ENCODE data around the gene TUFT1.
A peak's percentile ranks its signal among the peaks of the same experiment; 100 is the strongest.
"Not testable (repeated sequence)": the region's sequence is repeated elsewhere in the genome, so short reads cannot be mapped to it uniquely, and the experiment has no call there.

Gene TUFT1

DNA sequence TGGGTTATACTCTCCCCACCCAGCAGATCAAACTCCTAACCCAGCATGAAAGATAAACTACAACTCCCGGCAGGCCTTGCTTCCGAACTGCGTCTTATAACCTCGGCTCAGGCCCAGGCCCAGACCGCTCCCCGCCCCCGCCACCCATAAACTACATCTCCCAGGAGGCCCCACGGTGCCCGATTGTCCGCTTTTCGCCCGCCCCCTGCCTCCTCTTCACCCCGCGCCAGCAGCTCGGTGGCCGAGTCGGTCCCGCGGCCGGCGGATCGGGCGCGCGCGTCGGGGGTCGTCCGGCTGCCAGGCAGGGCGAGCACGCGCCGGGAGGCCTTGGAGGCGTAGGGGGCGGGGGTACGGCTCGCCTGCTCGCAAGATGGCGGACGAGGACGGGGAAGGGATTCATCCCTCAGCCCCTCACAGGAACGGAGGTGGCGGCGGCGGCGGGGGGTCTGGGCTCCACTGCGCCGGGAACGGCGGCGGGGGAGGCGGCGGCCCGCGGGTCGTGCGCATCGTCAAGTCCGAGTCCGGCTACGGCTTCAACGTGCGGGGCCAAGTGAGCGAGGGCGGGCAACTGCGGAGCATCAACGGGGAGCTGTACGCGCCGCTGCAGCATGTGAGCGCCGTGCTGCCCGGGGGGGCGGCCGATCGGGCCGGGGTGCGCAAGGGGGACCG is 71.9 kb downstream of the TUFT1 start, which contains the start of gene SNX27:
Gene SNX27 (plus strand): TSS at position 219 of the 669 bp plus-strand sequence. CDS start 152 bp downstream, at position 371.
- peak; percentile 94 for FAIRE-seq
- DNase-seq (ENCODE audit: insufficient read length): peak; percentile 91
- no peak for TF ChIP-seq POLR2AphosphoS5 (IDR thresholded peaks at IDR 0.05; ENCODE audit: low read depth, low read length)
- TF ChIP-seq POLR2A (IDR thresholded peaks at IDR 0.05; ENCODE audit: low read depth, low read length): peak; percentile 69
- 0 out of 2 replicates have a peak, but pooled peaks have one; percentile 7 for TF ChIP-seq TAF1 (IDR thresholded peaks at IDR 0.05; ENCODE audit: borderline replicate concordance, low read depth, low read length)

DNA sequence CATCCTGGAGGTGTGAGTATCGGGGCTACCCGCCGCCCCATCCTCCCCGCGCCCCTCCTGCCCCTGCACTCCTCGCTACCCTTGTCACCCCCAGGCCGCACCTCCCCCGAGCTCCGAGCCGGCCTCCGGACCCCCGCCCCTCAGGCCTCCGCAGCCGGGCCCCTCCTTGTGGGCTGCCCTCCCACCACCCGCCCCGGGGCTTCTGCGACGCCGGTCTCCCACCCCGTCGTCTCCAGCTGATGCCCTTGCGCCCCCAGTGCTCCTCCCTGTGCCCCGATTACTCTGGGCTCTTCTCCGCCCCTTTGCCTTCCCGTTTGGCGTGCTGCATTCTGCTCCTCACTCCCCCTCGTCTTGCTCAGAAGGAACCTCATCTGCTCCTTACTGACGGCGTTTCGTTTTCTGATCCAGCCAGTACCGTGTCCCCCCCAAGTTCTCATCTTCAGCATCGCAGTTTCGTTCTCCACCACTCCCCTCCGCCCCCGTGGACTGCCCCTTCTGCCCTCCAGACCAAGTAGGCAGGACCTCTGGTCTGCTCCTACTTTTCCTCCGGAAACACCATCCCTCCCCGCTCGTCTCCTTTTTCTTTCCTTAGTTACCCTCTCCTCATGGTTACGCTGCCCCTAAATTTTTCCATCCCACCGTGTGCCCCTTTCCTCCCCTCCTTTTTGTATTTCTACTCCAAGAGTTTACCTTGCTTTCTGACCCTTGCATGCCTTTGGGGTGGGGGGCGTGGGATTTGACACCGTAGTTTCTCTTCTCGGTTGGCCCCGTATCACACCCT is 72.6 kb downstream of the TUFT1 start:
- DNase-seq (ENCODE audit: insufficient read length) (peak; percentile 29), FAIRE-seq (peak; percentile 9)

DNA sequence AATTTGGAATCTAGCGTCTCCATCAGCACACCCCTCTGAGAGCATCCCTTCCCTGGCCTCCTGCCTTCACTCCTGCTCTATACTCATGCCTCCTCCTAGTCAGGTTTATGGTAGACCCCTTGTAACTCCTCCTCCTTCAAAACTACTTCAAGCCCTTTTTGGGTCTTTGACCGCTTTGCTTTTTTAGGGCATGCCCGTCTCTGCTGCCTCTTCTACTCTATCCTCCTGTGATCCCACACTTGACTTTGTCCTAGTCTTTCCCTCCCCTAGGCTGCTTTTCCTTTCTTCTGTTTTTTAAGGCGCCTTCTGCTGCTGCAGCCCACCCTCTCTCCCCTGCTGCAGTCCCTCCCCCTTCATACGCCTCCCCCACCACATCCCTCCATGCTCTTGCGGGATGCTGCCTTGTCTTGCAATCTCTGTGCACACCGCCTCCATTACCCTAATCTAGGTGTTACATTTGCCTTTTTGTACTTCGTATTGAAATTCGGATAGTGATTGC is 73.2 kb downstream of the TUFT1 start:
- FAIRE-seq: no peak
- DNase-seq (ENCODE audit: insufficient read length): no peak
- no peak for TF ChIP-seq TAF1 (IDR thresholded peaks at IDR 0.05; ENCODE audit: borderline replicate concordance, low read depth, low read length)
- TF ChIP-seq POLR2AphosphoS5 (IDR thresholded peaks at IDR 0.05; ENCODE audit: low read depth, low read length): no peak
- no peak for TF ChIP-seq POLR2A (IDR thresholded peaks at IDR 0.05; ENCODE audit: low read depth, low read length)

More for the DNA sequence above, 72.6 kb downstream of the TUFT1 start:
- TF ChIP-seq POLR2A (IDR thresholded peaks at IDR 0.05; ENCODE audit: low read depth, low read length): no peak

DNA sequence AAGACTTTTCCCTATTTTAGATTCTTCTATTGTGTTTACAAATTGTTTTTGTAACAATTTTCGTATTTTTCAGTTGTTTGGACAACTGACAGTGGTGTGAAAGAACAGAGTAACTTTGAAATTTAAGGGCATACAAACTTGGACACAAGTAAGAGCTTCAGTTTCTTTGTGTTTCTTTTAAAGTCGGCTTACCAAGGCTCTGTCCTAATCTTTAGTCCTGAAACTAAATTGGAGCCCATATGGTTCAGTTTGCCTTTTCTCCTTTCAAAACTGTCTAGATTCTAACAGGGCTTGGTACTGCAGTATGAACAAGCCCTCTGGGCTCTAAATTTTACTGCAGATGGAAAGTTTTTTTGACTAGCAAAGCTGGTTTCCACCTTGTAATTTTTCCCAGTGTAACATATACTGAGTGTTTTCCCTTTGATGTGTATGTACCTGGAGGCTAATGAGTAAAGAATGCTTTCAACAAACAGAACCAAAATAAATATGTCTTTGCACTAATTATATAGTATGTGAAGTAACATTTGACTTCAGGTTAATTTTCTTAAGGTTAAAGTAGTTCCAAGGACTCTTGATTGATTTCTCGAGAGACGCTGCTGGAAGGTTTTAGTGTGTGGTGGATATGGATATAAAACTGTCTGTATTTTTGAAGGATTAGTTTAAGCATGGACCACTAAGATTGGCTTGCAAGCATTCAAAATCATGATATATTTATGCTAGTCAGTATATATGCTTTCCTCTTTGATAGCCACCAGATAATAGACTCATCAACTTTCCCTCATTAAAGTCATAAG is 75.8 kb downstream of the TUFT1 start:
- DNase-seq (ENCODE audit: insufficient read length) (no peak), FAIRE-seq (no peak)
- no peak for TF ChIP-seq POLR2AphosphoS5 (IDR thresholded peaks at IDR 0.05; ENCODE audit: low read depth, low read length)
- TF ChIP-seq POLR2A (IDR thresholded peaks at IDR 0.05; ENCODE audit: low read depth, low read length): no peak
- TF ChIP-seq TAF1 (IDR thresholded peaks at IDR 0.05; ENCODE audit: borderline replicate concordance, low read depth, low read length): no peak

DNA sequence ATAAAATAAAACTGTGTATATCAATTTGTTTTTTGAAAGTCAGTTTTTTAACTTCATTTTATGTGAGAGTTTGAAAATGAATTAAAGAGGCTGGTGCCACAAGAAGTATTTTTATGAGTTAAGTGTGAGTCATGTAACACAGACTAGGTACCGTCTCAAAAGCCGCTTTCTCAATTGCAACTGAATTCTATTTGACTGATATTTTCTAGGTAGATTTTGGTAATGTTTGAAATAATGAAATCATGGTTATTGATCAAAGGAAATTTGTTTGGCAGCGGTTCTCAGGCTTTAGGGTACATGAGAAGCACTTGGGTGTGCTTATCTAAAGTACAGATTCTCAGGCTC is 76.4 kb downstream of the TUFT1 start:
- FAIRE-seq (no peak), DNase-seq (ENCODE audit: insufficient read length) (no peak)
- TF ChIP-seq TAF1 (IDR thresholded peaks at IDR 0.05; ENCODE audit: borderline replicate concordance, low read depth, low read length) (no peak), POLR2AphosphoS5 (IDR thresholded peaks at IDR 0.05; ENCODE audit: low read depth, low read length) (no peak), POLR2A (IDR thresholded peaks at IDR 0.05; ENCODE audit: low read depth, low read length) (no peak)

DNA sequence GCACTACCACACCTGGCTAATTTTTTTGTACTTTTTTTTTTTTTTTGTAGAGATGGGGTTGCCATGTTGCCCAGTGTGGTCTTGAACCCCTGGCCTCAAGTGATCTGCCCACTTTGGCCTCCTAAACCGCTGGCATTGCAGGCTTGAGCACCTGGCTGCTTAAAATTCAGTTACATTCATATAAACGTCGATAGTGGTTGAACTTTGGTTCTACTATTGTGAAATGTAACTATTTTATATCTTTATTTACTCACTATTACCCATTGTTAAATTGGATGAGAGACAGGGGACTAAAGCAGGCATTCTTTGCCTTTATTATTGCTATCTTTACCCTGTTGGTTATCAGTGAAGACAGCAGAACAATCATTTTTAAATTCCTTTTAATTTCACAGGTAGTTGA is 77.9 kb downstream of the TUFT1 start:
- DNase-seq (ENCODE audit: insufficient read length) (no peak), FAIRE-seq (no peak)
- TF ChIP-seq TAF1 (IDR thresholded peaks at IDR 0.05; ENCODE audit: borderline replicate concordance, low read depth, low read length) (no peak), POLR2AphosphoS5 (IDR thresholded peaks at IDR 0.05; ENCODE audit: low read depth, low read length) (no peak), POLR2A (IDR thresholded peaks at IDR 0.05; ENCODE audit: low read depth, low read length) (no peak)

DNA sequence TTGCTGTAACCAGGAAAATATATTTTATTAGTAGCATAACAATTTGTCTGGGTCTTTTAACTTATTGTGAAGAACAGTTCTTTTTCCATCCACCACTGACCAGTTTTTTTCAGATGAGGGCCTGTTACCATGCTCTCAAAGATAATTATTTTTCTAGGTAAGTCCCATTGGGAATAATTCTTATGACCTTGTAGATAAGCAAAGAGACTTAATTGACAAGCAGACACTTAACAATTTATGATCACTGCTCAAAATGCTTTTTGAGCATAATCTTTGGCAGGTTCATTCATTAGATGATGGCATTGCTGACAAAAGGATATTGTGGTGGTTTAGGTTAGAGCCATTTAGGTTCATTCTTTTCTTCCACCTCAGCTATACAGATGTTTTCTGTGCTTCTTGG is 78.4 kb downstream of the TUFT1 start:
- TF ChIP-seq TAF1 (IDR thresholded peaks at IDR 0.05; ENCODE audit: borderline replicate concordance, low read depth, low read length): no peak
- TF ChIP-seq POLR2AphosphoS5 (IDR thresholded peaks at IDR 0.05; ENCODE audit: low read depth, low read length): no peak
- TF ChIP-seq POLR2A (IDR thresholded peaks at IDR 0.05; ENCODE audit: low read depth, low read length): no peak
- DNase-seq (ENCODE audit: insufficient read length): no peak
- no peak for FAIRE-seq

DNA sequence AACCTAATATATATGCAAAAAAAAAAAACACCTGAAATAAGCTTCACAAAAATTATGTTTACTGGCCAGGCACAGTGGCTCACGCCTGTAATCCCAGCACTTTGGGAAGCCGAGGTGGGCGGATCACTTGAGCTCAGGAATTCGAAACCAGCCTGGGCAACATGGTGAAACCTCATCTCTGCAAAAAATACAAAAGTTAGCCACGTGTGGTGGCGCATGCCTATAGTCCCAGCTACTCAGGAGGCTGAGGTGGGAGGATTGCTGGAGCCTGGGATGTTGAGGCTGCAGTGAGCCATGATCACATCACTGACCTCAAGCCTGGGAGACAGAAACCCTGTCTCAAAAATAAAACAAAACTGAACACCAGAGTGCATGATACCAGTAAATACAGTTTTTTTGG is 78.9 kb downstream of the TUFT1 start:
- not testable (repeated sequence) for DNase-seq (ENCODE audit: insufficient read length); FAIRE-seq

DNA sequence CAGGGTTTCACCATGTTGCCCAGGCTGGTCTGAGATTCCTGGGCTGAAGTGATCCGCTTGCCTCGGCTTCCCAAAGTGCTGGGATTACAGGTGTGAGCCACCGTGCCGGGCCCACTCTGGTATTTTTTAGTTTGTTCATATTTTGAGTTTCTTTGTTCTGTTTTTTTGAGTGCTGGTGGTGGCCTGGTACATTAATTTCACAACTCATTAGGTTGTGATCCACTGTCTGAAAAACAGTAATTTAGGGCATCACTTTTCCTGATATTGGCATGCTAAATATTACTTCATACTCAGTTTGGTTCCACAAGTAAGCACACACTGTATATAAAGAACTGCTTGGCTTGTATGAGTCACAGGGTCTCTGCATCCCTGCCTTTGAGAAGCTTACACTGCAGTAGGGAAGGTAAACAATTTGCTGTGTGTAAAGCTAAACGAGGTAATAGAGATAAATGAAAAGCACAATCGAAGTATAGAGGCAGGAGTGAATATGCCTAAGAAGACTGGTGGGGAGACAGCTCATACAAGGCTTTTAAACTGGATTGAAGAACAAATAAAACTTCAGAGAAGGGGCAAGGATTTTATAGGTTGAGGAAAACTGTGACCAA is 79.5 kb downstream of the TUFT1 start:
- FAIRE-seq (no peak), DNase-seq (ENCODE audit: insufficient read length) (no peak)
- TF ChIP-seq TAF1 (IDR thresholded peaks at IDR 0.05; ENCODE audit: borderline replicate concordance, low read depth, low read length) (no peak), POLR2AphosphoS5 (IDR thresholded peaks at IDR 0.05; ENCODE audit: low read depth, low read length) (no peak), POLR2A (IDR thresholded peaks at IDR 0.05; ENCODE audit: low read depth, low read length) (no peak)

DNA sequence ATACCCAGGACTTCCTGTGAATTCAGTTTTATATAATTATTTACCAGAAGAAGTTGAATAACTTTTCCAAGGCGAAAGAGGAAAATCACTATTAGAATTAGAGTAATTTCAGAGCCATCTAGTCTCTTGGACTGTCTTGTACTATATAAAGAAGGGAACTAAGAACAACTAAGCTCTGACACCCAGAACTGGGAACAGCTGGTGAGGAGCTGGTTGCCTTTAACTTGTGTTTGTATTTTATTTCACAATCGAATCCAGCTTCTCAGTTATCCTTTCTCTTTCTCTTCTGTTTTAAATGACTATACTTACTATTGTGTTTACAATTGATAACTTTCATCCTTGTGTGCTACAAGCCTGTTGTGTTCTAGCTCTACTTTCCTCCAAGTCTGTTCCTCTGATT is 80.2 kb downstream of the TUFT1 start:
- DNase-seq (ENCODE audit: insufficient read length) (no peak), FAIRE-seq (no peak)
- TF ChIP-seq TAF1 (IDR thresholded peaks at IDR 0.05; ENCODE audit: borderline replicate concordance, low read depth, low read length): no peak
- TF ChIP-seq POLR2AphosphoS5 (IDR thresholded peaks at IDR 0.05; ENCODE audit: low read depth, low read length): no peak
- no peak for TF ChIP-seq POLR2A (IDR thresholded peaks at IDR 0.05; ENCODE audit: low read depth, low read length)

DNA sequence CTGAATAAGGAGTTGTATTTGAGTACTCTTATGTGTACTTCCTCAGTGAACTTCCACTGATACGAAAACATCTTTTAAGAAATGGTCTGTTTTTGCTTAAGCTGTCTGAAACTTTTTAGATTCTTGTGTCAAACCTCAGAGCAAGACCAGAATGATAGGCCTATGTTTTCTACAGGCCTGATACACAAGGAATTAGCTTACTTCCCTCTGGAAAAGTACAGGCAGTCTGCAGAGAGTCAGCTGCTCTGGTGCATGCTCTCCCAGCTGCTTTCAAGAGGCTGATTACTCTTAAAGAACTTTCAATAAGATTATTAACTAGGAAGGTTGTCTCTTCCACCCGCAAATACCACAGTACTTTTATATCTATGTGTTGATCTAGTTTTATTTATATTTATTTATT is 81.2 kb downstream of the TUFT1 start:
- TF ChIP-seq POLR2AphosphoS5 (IDR thresholded peaks at IDR 0.05; ENCODE audit: low read depth, low read length): no peak
- FAIRE-seq (no peak), DNase-seq (ENCODE audit: insufficient read length) (no peak)

All from GM12892 (cell line).